ENCODE data around the gene PSMD1.
"Not testable (repeated sequence)": the region's sequence is repeated elsewhere in the genome, so short reads cannot be mapped to it uniquely, and the experiment has no call there.

PSMD1 gene

DNA sequence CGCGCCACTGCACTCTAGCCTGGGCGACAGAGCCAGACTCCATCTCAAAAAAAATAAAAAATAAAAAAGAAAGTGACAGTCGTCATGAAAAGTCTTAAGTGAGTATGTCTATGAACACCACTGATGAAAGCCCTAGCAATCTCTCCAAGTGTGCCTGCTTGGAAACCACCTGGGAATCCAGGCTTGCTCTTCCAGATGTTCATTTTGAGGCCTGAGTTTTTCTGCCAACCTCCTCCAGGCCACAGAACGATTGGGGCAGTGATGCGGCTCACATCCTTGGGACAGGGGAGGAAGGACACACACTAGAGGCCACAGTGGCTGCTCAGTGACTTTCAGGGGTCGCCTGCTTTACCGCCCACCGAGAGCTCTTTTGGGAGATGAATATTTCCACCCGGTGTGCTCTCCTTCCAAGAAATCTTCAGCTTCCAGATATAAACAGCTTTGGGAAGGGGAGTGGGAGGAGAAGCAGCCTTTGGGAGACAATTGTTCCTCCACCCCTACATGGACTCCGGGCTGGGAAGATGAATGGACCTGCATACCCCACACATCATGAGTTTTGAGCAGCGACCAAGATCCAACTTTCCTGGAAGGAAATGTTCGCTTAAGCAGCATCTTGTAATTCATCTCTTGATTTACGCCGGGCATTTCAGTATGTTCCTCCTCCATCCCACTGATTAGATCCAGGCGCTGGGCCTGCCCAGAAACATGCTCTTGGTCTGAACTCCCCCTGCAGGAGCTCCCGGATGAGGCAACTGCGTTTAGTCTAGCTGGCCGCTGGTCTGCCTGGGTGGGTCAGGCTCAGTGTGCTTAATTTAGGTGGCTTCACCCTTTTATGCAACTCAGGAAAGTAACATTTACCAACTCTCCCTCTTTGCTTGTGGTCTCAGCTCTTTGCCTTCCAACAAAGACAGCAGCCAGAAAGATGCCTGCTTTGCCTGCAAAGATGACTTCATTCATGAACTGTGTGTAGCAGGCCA lies 135.5 kb downstream of the PSMD1 start:
- no peak for TF ChIP-seq ESRRG (CRISPR knock-in tag; IDR thresholded peaks at IDR 0.05)
- TF ChIP-seq, protein P1, sequence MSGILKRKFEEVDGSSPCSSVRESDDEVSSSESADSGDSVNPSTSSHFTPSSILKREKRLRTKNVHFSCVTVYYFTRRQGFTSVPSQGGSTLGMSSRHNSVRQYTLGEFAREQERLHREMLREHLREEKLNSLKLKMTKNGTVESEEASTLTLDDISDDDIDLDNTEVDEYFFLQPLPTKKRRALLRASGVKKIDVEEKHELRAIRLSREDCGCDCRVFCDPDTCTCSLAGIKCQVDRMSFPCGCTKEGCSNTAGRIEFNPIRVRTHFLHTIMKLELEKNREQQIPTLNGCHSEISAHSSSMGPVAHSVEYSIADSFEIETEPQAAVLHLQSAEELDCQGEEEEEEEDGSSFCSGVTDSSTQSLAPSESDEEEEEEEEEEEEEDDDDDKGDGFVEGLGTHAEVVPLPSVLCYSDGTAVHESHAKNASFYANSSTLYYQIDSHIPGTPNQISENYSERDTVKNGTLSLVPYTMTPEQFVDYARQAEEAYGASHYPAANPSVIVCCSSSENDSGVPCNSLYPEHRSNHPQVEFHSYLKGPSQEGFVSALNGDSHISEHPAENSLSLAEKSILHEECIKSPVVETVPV (CRISPR knock-in tag; IDR thresholded peaks at IDR 0.05), result no peak
- peak; percentile 52; the same call in 1 of the 2 replicates for TF ChIP-seq ZFP3 (CRISPR knock-in tag; IDR thresholded peaks at IDR 0.05)
- 0 out of 2 replicates have a peak, but pooled peaks have one; percentile 42 for TF ChIP-seq CSDC2 (CRISPR knock-in tag; IDR thresholded peaks at IDR 0.05)
- no peak for TF ChIP-seq TOX (CRISPR knock-in tag; IDR thresholded peaks at IDR 0.05; ENCODE audit: borderline replicate concordance)
- TF ChIP-seq TCF4 (CRISPR knock-in tag; IDR thresholded peaks at IDR 0.05; ENCODE audit: borderline replicate concordance), result peak; percentile 53; the same call in 1 of the 2 replicates
- peak; percentile 10; the same call in 1 of the 2 replicates for TF ChIP-seq ZNF70 (CRISPR knock-in tag; IDR thresholded peaks at IDR 0.05)
- TF ChIP-seq, protein P2, sequence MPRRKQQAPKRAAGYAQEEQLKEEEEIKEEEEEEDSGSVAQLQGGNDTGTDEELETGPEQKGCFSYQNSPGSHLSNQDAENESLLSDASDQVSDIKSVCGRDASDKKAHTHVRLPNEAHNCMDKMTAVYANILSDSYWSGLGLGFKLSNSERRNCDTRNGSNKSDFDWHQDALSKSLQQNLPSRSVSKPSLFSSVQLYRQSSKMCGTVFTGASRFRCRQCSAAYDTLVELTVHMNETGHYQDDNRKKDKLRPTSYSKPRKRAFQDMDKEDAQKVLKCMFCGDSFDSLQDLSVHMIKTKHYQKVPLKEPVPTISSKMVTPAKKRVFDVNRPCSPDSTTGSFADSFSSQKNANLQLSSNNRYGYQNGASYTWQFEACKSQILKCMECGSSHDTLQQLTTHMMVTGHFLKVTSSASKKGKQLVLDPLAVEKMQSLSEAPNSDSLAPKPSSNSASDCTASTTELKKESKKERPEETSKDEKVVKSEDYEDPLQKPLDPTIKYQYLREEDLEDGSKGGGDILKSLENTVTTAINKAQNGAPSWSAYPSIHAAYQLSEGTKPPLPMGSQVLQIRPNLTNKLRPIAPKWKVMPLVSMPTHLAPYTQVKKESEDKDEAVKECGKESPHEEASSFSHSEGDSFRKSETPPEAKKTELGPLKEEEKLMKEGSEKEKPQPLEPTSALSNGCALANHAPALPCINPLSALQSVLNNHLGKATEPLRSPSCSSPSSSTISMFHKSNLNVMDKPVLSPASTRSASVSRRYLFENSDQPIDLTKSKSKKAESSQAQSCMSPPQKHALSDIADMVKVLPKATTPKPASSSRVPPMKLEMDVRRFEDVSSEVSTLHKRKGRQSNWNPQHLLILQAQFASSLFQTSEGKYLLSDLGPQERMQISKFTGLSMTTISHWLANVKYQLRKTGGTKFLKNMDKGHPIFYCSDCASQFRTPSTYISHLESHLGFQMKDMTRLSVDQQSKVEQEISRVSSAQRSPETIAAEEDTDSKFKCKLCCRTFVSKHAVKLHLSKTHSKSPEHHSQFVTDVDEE (CRISPR knock-in tag; IDR thresholded peaks at IDR 0.05), result peak; percentile 83; the same call in 1 of the 2 replicates
- ATAC-seq, result peak; percentile 99

DNA sequence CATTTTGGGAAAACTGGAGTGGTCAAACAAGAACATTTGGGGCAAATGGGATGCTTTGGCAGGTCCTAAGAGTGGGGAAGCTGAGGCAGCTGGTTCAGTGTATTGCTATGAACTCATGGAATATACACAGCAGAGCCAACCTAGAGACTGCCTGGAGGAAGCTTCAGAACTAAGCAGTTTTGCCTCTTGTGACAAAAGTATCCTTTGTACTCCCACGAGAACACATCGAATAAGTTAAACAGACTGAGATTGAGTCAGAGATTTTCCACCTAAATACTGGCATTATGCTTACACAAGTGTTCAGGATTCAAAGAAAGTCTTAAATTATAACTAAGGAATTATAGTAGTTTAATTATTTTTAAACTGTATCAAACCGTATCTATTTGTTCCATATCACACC lies 136.5 kb downstream of the PSMD1 start:
- no peak for TF ChIP-seq TCF4 (CRISPR knock-in tag; IDR thresholded peaks at IDR 0.05; ENCODE audit: borderline replicate concordance)
- TF ChIP-seq ZC3H10 (CRISPR knock-in tag; IDR thresholded peaks at IDR 0.05), result no peak
- TF ChIP-seq BACH2 (CRISPR knock-in tag; IDR thresholded peaks at IDR 0.05; ENCODE audit: borderline replicate concordance), result no peak
- no peak for TF ChIP-seq RARB (CRISPR knock-in tag; IDR thresholded peaks at IDR 0.05)
- no peak for TF ChIP-seq GLIS3 (CRISPR knock-in tag; IDR thresholded peaks at IDR 0.05)
- TF ChIP-seq, protein P3, sequence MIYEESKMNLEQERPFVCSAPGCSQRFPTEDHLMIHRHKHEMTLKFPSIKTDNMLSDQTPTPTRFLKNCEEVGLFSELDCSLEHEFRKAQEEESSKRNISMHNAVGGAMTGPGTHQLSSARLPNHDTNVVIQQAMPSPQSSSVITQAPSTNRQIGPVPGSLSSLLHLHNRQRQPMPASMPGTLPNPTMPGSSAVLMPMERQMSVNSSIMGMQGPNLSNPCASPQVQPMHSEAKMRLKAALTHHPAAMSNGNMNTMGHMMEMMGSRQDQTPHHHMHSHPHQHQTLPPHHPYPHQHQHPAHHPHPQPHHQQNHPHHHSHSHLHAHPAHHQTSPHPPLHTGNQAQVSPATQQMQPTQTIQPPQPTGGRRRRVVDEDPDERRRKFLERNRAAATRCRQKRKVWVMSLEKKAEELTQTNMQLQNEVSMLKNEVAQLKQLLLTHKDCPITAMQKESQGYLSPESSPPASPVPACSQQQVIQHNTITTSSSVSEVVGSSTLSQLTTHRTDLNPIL (CRISPR knock-in tag; IDR thresholded peaks at IDR 0.05; ENCODE audit: low read depth), result no peak
- TF ChIP-seq ZNF565 (CRISPR knock-in tag; conservative IDR thresholded peaks at IDR 0.05; ENCODE audit: low read depth), result no peak
- TF ChIP-seq ISL1 (CRISPR knock-in tag; IDR thresholded peaks at IDR 0.05), result no peak
- no peak for TF ChIP-seq OSR1 (CRISPR knock-in tag; IDR thresholded peaks at IDR 0.05)
- no peak for ATAC-seq

DNA sequence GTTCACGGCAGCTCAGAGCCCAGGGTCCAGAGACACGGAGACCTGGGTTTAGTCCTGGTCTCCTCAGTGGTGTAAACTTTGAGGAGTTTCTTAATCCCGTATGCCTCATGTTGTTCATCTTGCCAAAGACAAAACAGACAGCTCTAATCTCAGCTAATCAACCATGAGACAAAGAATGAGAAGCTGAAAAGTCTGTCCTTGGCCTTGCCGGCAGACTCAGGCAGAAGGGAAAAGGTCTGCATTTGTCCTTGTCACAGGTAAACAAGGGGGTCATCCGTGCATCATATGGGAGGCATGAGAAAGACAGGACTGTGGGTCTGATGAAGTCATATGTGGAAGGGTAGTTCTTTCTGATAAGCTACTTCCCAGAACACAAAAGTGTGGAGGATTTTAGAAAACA lies 139.9 kb downstream of the PSMD1 start:
- ATAC-seq, result no peak
- no peak for TF ChIP-seq GLIS3 (CRISPR knock-in tag; IDR thresholded peaks at IDR 0.05)
- TF ChIP-seq BACH2 (CRISPR knock-in tag; IDR thresholded peaks at IDR 0.05; ENCODE audit: borderline replicate concordance), result no peak

DNA sequence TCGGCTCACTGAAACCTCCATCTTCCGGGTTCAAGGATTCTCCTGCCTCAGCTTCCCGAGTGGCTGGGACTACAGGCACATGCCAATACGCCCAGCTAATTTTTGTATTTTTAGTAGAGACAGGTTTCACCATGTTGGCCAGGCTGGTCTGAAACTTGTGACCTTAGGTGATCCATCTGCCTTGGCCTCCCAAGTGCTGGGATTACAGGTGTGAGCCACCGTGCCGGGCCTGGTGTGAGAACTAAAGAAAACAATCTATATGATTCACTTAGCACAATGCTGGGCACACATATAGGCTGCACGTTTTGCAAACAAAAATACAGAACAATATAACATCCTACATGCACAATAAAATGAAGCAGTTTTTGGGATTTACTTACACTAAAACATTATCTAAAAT lies 140.5 kb downstream of the PSMD1 start:
- not testable (repeated sequence) for ATAC-seq

DNA sequence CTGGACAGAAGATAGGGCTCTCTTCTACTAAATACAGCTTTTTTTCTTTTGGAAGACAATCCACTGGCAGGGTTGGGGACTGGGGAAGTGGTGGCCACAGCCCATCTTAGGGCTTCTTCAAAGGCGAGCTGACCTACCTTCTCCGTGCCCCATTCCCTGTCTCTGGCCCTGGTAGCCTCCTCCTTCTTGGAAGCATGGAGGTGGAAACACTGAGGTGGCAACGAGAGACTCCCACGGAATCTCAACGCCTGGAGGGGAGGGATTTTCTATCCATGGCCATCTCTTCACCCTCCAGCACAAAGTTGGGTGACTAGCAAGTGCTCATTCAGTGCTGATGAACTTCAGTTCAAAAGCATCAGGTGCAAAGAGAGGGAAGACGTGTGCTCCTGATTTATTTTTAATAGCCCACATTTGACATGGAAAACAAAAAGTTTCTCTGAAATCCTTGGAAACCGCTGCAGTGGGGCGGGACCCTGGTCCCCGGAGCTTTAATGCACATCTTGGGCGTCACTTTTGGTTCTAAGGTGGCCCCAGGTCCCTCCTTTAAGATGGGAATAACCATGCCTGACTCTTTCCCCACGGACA lies 141.1 kb downstream of the PSMD1 start:
- TF ChIP-seq GLIS3 (CRISPR knock-in tag; IDR thresholded peaks at IDR 0.05) (no peak), ZNF565 (CRISPR knock-in tag; conservative IDR thresholded peaks at IDR 0.05; ENCODE audit: low read depth) (no peak), CSDC2 (CRISPR knock-in tag; IDR thresholded peaks at IDR 0.05) (no peak), RARB (CRISPR knock-in tag; IDR thresholded peaks at IDR 0.05) (no peak)
- peak; percentile 6 for ATAC-seq
